Activated T-helper 2 cell treated with anti-CD3 and anti-CD28 coated beads, Interferon-gamma antibody, Interleukin-2, Interleukin-4, amounts not matched to agents 10 μg/mL and 5 μg/mL and 100 μg/mL, durations not matched to agents 14 hours and 24 hours and 36 hours (primary cell): ENCODE measurements around the gene TSPAN14. TPM values are rescaled to one million over a fixed set of nuclear protein-coding genes. Genes with fewer than 3 reads are reported as not detected.
"Not testable (repeated sequence)": the region's sequence is repeated elsewhere in the genome, so short reads cannot be mapped to it uniquely, and the experiment has no call there.

ENCODE experiments used
- DNase-seq: peaks from one replicate; pipeline ENCODE4 v3.0.0; 2021; ENCODE audit warnings: low spot score
- H3K27ac Mint-ChIP-seq: one replicate; pipeline ENCODE4 v1.8.0; 2021; ENCODE audit warnings: mixed read lengths
- H3K27me3 Mint-ChIP-seq: one replicate; pipeline ENCODE4 v1.8.0; 2021; ENCODE audit warnings: low read depth, mixed read lengths
- H3K36me3 Mint-ChIP-seq: one replicate; pipeline ENCODE4 v1.8.0; 2021; ENCODE audit warnings: low read depth, mixed read lengths
- H3K4me1 Mint-ChIP-seq: one replicate; pipeline ENCODE4 v1.8.0; 2021; ENCODE audit warnings: low read depth, mixed read lengths
- H3K4me3 Mint-ChIP-seq: one replicate; pipeline ENCODE4 v1.8.0; 2021; ENCODE audit warnings: low read depth, mild to moderate bottlenecking, moderate library complexity, mixed read lengths
- H3K9me3 Mint-ChIP-seq: one replicate; pipeline ENCODE4 v1.8.0; 2021; ENCODE audit warnings: mixed read lengths
- intact Hi-C: fragments of 100-400 bp; cut with micrococcal nuclease; formaldehyde crosslinking; loops from one replicate; pipeline ENCODE4 v1.15.1; 2023
- total RNA-seq: library from RNA; stranded (reverse); gene quantifications from 2 replicates; pipeline ENCODE4 v1.2.3, GENCODE V29; 2022

Gene TSPAN14
- total RNA-seq, 1 donor from 2014 or later = 45.4 TPM

- Mint-ChIP-seq H3K9me3 (no peaks in the 10 kb centered on the region), H3K4me1 (peaks cover 77% of the 10 kb centered on the region), H3K4me3 (peak overlapping the region; percentile 48), H3K27me3 (no peaks in the 10 kb centered on the region), H3K36me3 (peaks cover 56% of the 10 kb centered on the region), H3K27ac (peak overlapping the region; percentile 92)
- DNase-seq = no peak
- intact Hi-C loops = loop anchor here (1.0 to 5.0 kb wide), 4 partner anchors 8 to 269 kb away; no protein-coding TSS in a partner anchor
Observed at GRCh38 chr10:80471715-80472233, 17.7 kb downstream of the TSPAN14 start.

- no peak for DNase-seq
- Mint-ChIP-seq H3K9me3 (no peaks in the 10 kb centered on the region), H3K36me3 (peaks cover 63% of the 10 kb centered on the region), H3K27me3 (no peaks in the 10 kb centered on the region), H3K4me3 (peak overlapping the region; percentile 60), H3K4me1 (peaks cover 74% of the 10 kb centered on the region), H3K27ac (peak overlapping the region; percentile 92)
- intact Hi-C loops = loop anchor here (1.0 to 5.0 kb wide), 3 partner anchors 13 to 270 kb away; no protein-coding TSS in a partner anchor
Observed at GRCh38 chr10:80472234-80473095, 18.4 kb downstream of the TSPAN14 start.

- H3K4me3 Mint-ChIP-seq = peak overlapping the region; percentile 60
- intact Hi-C loops = loop anchor here (2.0 to 5.0 kb wide), 2 partner anchors 14 to 271 kb away; no protein-coding TSS in a partner anchor
- peak overlapping the region; percentile 92 for H3K27ac Mint-ChIP-seq
- H3K9me3 Mint-ChIP-seq = peaks cover 6% of the 10 kb centered on the region
- no peaks in the 10 kb centered on the region for H3K27me3 Mint-ChIP-seq
- DNase-seq = no peak
- peaks cover 74% of the 10 kb centered on the region for H3K4me1 Mint-ChIP-seq
- peaks cover 67% of the 10 kb centered on the region for H3K36me3 Mint-ChIP-seq
Observed at GRCh38 chr10:80473096-80473657, 19.1 kb downstream of the TSPAN14 start.

- peaks cover 10% of the 10 kb centered on the region for H3K9me3 Mint-ChIP-seq
- H3K27ac Mint-ChIP-seq = peak overlapping the region; percentile 92
- intact Hi-C loops = loop anchor here (2.0 to 5.0 kb wide), 2 partner anchors 15 to 272 kb away; no protein-coding TSS in a partner anchor
- DNase-seq = no peak
- no peak overlapping the region for H3K4me3 Mint-ChIP-seq
- no peaks in the 10 kb centered on the region for H3K27me3 Mint-ChIP-seq
- H3K4me1 Mint-ChIP-seq = peaks cover 70% of the 10 kb centered on the region
- peaks cover 72% of the 10 kb centered on the region for H3K36me3 Mint-ChIP-seq
Observed at GRCh38 chr10:80473692-80474596, 19.8 kb downstream of the TSPAN14 start.

- Mint-ChIP-seq H3K36me3 (peaks cover 70% of the 10 kb centered on the region), H3K27me3 (no peaks in the 10 kb centered on the region), H3K4me1 (peaks cover 64% of the 10 kb centered on the region), H3K4me3 (no peak overlapping the region), H3K9me3 (peaks cover 10% of the 10 kb centered on the region), H3K27ac (peak overlapping the region; percentile 92)
- no peak for DNase-seq
- intact Hi-C loops = loop anchor here (5.0 kb wide), 1 partner anchor 272 kb away; no protein-coding TSS in a partner anchor
Observed at GRCh38 chr10:80474597-80474910, 20.4 kb downstream of the TSPAN14 start.

- Mint-ChIP-seq H3K9me3 (peaks cover 10% of the 10 kb centered on the region), H3K4me3 (no peak overlapping the region), H3K36me3 (peaks cover 68% of the 10 kb centered on the region), H3K4me1 (peaks cover 61% of the 10 kb centered on the region), H3K27me3 (no peaks in the 10 kb centered on the region), H3K27ac (no peak overlapping the region)
- DNase-seq = no peak
- intact Hi-C loops = loop anchor here (5.0 kb wide), 1 partner anchor 273 kb away; no protein-coding TSS in a partner anchor
Observed at GRCh38 chr10:80474941-80475340, 20.8 kb downstream of the TSPAN14 start.

- H3K27me3 Mint-ChIP-seq, H3K27ac Mint-ChIP-seq, H3K9me3 Mint-ChIP-seq, intact Hi-C loops, DNase-seq, H3K4me3 Mint-ChIP-seq: not testable (repeated sequence)
- peaks cover 70% of the 10 kb centered on the region for H3K36me3 Mint-ChIP-seq
- H3K4me1 Mint-ChIP-seq = peaks cover 57% of the 10 kb centered on the region
Observed at GRCh38 chr10:80475641-80476040, 21.5 kb downstream of the TSPAN14 start.

GRCh38 chr10:80476685-80477084, 22.6 kb downstream of the TSPAN14 start:
- H3K36me3 Mint-ChIP-seq = peaks cover 67% of the 10 kb centered on the region
- peaks cover 10% of the 10 kb centered on the region for H3K9me3 Mint-ChIP-seq
- no peak for DNase-seq
- H3K27me3 Mint-ChIP-seq = no peaks in the 10 kb centered on the region
- no peak overlapping the region for H3K27ac Mint-ChIP-seq
- intact Hi-C loops = no loop called here
- peaks cover 51% of the 10 kb centered on the region for H3K4me1 Mint-ChIP-seq
- H3K4me3 Mint-ChIP-seq = no peak overlapping the region

- no peak for DNase-seq
- intact Hi-C loops = no loop called here
- peaks cover 67% of the 10 kb centered on the region for H3K36me3 Mint-ChIP-seq
- H3K27ac Mint-ChIP-seq = no peak overlapping the region
- H3K27me3 Mint-ChIP-seq = no peaks in the 10 kb centered on the region
- no peak overlapping the region for H3K4me3 Mint-ChIP-seq
- peaks cover 43% of the 10 kb centered on the region for H3K4me1 Mint-ChIP-seq
- peaks cover 10% of the 10 kb centered on the region for H3K9me3 Mint-ChIP-seq
Observed at GRCh38 chr10:80477813-80478212, 23.7 kb downstream of the TSPAN14 start.

- H3K36me3 Mint-ChIP-seq = peaks cover 55% of the 10 kb centered on the region
- DNase-seq, H3K4me3 Mint-ChIP-seq, intact Hi-C loops, H3K9me3 Mint-ChIP-seq, H3K27ac Mint-ChIP-seq, H3K27me3 Mint-ChIP-seq: not testable (repeated sequence)
- peaks cover 43% of the 10 kb centered on the region for H3K4me1 Mint-ChIP-seq
Observed at GRCh38 chr10:80480373-80480772, 26.3 kb downstream of the TSPAN14 start.

GRCh38 chr10:80480852-80481251, 26.7 kb downstream of the TSPAN14 start:
- intact Hi-C loops = no loop called here
- H3K4me1 Mint-ChIP-seq = peaks cover 48% of the 10 kb centered on the region
- H3K27ac Mint-ChIP-seq = no peak overlapping the region
- no peak for DNase-seq
- no peaks in the 10 kb centered on the region for H3K27me3 Mint-ChIP-seq
- peaks cover 53% of the 10 kb centered on the region for H3K36me3 Mint-ChIP-seq
- no peak overlapping the region for H3K4me3 Mint-ChIP-seq
- peaks cover 10% of the 10 kb centered on the region for H3K9me3 Mint-ChIP-seq

GRCh38 chr10:80484243-80484642, 30.1 kb downstream of the TSPAN14 start:
- H3K27ac Mint-ChIP-seq = peak overlapping the region; percentile 93
- peaks cover 66% of the 10 kb centered on the region for H3K4me1 Mint-ChIP-seq
- peak overlapping the region; percentile 23 for H3K4me3 Mint-ChIP-seq
- no peaks in the 10 kb centered on the region for H3K27me3 Mint-ChIP-seq
- H3K36me3 Mint-ChIP-seq = peaks cover 39% of the 10 kb centered on the region
- intact Hi-C loops = loop anchor here (2.0 kb wide), 1 partner anchor 15 kb away; no protein-coding TSS in a partner anchor
- no peak for DNase-seq
- H3K9me3 Mint-ChIP-seq = no peaks in the 10 kb centered on the region
